Activated CD8-positive, alpha-beta memory T cell treated with anti-CD3 and anti-CD28 coated beads, Interleukin-2, amount 50 U/mL, for 24 hours (primary cell): Measurements from ENCODE around the gene REV1.
"Not testable (repeated sequence)": the region's sequence is repeated elsewhere in the genome, so short reads cannot be mapped to it uniquely, and the experiment has no call there.

Experiments
- DNase-seq: peaks from one replicate; pipeline ENCODE4 v3.0.0-alpha.2; 2020; ENCODE audit errors: extremely low read depth

Gene REV1

GRCh38 chr2:99403084-99403483 lies 86.7 kb downstream of the REV1 start:
- DNase-seq = no peak

- no peak for DNase-seq
Measured at GRCh38 chr2:99401841-99402240, 88.0 kb downstream of the REV1 start.

GRCh38 chr2:99399795-99400194 lies 90.0 kb downstream of the REV1 start:
- no peak for DNase-seq

- no peak for DNase-seq
Measured at GRCh38 chr2:99399063-99399462, 90.8 kb downstream of the REV1 start.

GRCh38 chr2:99398303-99398702 lies 91.5 kb downstream of the REV1 start:
- DNase-seq = no peak

- no peak for DNase-seq
Measured at GRCh38 chr2:99397266-99397920, 92.4 kb downstream of the REV1 start.

GRCh38 chr2:99395589-99396130 lies 94.2 kb downstream of the REV1 start:
- DNase-seq = no peak

- no peak for DNase-seq
Measured at GRCh38 chr2:99389946-99390345, 99.9 kb downstream of the REV1 start.

- DNase-seq = no peak
Measured at GRCh38 chr2:99389371-99389770, 100.4 kb downstream of the REV1 start.

- no peak for DNase-seq
Measured at GRCh38 chr2:99388892-99389291, 100.9 kb downstream of the REV1 start.

GRCh38 chr2:99386011-99386410 lies 103.8 kb downstream of the REV1 start:
- no peak for DNase-seq

- no peak for DNase-seq
Measured at GRCh38 chr2:99382143-99382542, 107.7 kb downstream of the REV1 start.

GRCh38 chr2:99380376-99381010 lies 109.3 kb downstream of the REV1 start:
- DNase-seq = no peak

GRCh38 chr2:99377879-99378278 lies 111.9 kb downstream of the REV1 start:
- no peak for DNase-seq

- DNase-seq = no peak
Measured at GRCh38 chr2:99376254-99376864, 113.5 kb downstream of the REV1 start.

- no peak for DNase-seq
Measured at GRCh38 chr2:99374747-99375146, 115.1 kb downstream of the REV1 start.

- no peak for DNase-seq
Measured at GRCh38 chr2:99373144-99373543, 116.7 kb downstream of the REV1 start.

- not testable (repeated sequence) for DNase-seq
Measured at GRCh38 chr2:99368854-99369253, 121.0 kb downstream of the REV1 start.

- DNase-seq = no peak
Measured at GRCh38 chr2:99365661-99366060, 124.2 kb downstream of the REV1 start.

GRCh38 chr2:99356853-99357252 lies 133.0 kb downstream of the REV1 start:
- DNase-seq = no peak

GRCh38 chr2:99354825-99355224 lies 135.0 kb downstream of the REV1 start:
- not testable (repeated sequence) for DNase-seq

- no peak for DNase-seq
Measured at GRCh38 chr2:99354070-99354469, 135.7 kb downstream of the REV1 start.
